ENCODE measurements around the gene PSTPIP1. TPM values are rescaled to one million over a fixed set of nuclear protein-coding genes. Genes with fewer than 3 reads are reported as not detected.

The PSTPIP1 gene
- total RNA-seq, 6 donors from 2014 or later, result 7.0 to 69.1 (median 20.2) TPM

GRCh38 chr15:77031376-77032050 is 36.6 kb downstream of the PSTPIP1 start:
- 74 to 100% methylated on average over 3 to 12 of the region's 12 CpGs for WGBS, 2 donors
- ATAC-seq (ENCODE audit: low FRiP score in 2 of 2), result no peak
- Histone ChIP-seq H3K4me3 (no peak overlapping the region), H3K27ac (no peak overlapping the region), H3K27me3 (no peaks in the 10 kb centered on the region), H3K36me3 (peaks cover 0 to 15% (median 13%) of the 10 kb centered on the region in 4 donors), H3K9me3 (no peaks in the 10 kb centered on the region), H3K4me1 (peaks cover 0 to 26% (median 13%) of the 10 kb centered on the region in 4 donors)
- TF ChIP-seq EP300 (IDR thresholded peaks at IDR 0.05) (no peak), CTCF (IDR thresholded peaks at IDR 0.05) (no peak), POLR2AphosphoS5 (IDR thresholded peaks at IDR 0.05) (no peak), POLR2A (IDR thresholded peaks at IDR 0.05) (no peak)
- peak in 1 of 2 donors; percentile 22 for DNase-seq

DNA sequence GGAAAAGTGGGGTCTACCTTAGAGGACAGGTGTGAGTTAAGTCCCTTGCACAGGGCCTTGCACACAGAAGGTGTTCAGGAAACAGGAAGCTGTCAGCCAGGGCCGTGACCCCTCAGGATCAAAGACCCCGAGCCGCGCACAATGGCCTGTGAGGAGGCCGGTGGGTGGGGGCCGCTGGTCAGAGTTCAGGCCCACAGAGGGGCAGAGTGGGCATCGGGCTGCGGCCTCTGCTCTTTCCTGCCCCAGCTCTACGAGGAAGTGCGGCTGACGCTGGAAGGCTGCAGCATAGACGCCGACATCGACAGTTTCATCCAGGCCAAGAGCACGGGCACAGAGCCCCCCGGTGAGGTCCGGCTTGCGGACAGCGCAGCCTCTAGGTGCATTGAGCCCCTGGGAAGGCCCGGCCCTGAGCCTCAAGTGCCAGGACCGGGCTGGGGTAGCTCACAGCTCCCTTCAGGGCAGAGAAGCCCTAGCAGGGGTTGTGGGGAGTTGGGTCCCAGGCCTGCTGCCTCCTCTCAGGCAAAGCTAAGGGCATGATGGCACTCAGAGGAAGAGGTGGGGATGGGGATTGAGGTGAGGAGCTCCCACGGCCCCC is 37.2 kb downstream of the PSTPIP1 start:
- Histone ChIP-seq H3K4me1 (peaks cover 0 to 26% (median 13%) of the 10 kb centered on the region in 4 donors), H3K27me3 (no peaks in the 10 kb centered on the region), H3K36me3 (peaks cover 0 to 20% (median 17%) of the 10 kb centered on the region in 4 donors), H3K27ac (no peak overlapping the region), H3K4me3 (no peak overlapping the region), H3K9me3 (no peaks in the 10 kb centered on the region)
- WGBS, 2 donors, result 72 to 77% methylated on average over 18 to 22 of the region's 22 CpGs
- TF ChIP-seq POLR2A (IDR thresholded peaks at IDR 0.05) (no peak), POLR2AphosphoS5 (IDR thresholded peaks at IDR 0.05) (no peak)
- no peak for ATAC-seq (ENCODE audit: low FRiP score in 2 of 2)
- DNase-seq, result peak in 1 of 2 donors; percentile 19

DNA sequence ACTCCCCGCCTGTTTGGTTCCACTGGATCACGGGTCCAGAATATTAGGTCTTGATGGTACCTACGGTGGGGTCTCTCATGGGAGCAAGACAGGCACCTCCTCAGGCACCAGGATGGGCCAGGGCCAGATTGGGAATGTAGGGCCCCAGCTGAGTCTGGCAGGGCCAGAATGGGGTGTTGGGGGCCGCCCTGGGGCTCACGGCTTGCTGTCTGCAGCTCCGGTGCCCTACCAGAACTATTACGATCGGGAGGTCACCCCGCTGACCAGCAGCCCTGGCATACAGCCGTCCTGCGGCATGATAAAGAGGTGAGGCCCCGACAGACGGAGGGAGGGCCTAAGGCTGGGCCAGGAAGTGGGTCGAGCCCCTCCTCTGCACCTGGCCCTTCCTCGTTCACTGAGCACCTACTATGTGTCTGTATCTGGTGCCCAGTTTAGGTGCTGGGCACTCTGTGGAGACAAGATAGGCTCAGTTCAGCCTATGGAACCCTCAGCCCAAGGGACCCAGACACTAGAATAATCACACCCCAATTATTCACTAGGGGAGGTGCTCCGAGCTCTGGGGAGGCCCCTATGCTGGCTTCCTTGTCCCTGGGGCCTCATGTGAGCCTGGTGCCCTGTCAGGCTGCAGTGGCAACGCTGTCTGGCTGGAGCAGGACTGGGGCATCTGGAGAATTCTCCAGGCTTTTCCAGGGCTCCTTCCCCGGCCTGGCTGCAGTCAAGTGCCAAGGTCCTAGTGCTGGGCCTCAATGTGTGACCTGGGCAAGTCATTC is 37.9 kb downstream of the PSTPIP1 start:
- Histone ChIP-seq H3K27ac (no peak overlapping the region), H3K4me1 (peaks cover 0 to 24% (median 13%) of the 10 kb centered on the region in 4 donors), H3K36me3 (peaks cover 0 to 27% (median 18%) of the 10 kb centered on the region in 4 donors), H3K27me3 (no peaks in the 10 kb centered on the region), H3K4me3 (no peak overlapping the region), H3K9me3 (no peaks in the 10 kb centered on the region)
- WGBS, 2 donors, result 83% methylated on average over 7 to 18 of the region's 18 CpGs
- TF ChIP-seq EP300 (IDR thresholded peaks at IDR 0.05), result no peak
- no peak for TF ChIP-seq CTCF (IDR thresholded peaks at IDR 0.05)
- no peak for TF ChIP-seq POLR2A (IDR thresholded peaks at IDR 0.05)
- no peak for TF ChIP-seq POLR2AphosphoS5 (IDR thresholded peaks at IDR 0.05)
- no peak for ATAC-seq (ENCODE audit: low FRiP score in 2 of 2)
- DNase-seq, result peak in 1 of 2 donors; percentile 18

- TF ChIP-seq POLR2AphosphoS5 (IDR thresholded peaks at IDR 0.05) (no peak), POLR2A (IDR thresholded peaks at IDR 0.05) (no peak), CTCF (IDR thresholded peaks at IDR 0.05) (no peak), EP300 (IDR thresholded peaks at IDR 0.05) (no peak)
- Histone ChIP-seq H3K4me3 (no peak overlapping the region), H3K4me1 (peaks cover 0 to 18% (median 9%) of the 10 kb centered on the region in 4 donors), H3K27me3 (no peaks in the 10 kb centered on the region), H3K27ac (no peak overlapping the region), H3K9me3 (no peaks in the 10 kb centered on the region), H3K36me3 (peaks cover 0 to 27% (median 17%) of the 10 kb centered on the region in 4 donors)
- WGBS, 2 donors, result 98% methylated on average over 4 of the region's 4 CpGs; no CpG with 5 or more reads in 1 of the 2 donors
- no peak for ATAC-seq (ENCODE audit: low FRiP score in 2 of 2)
- DNase-seq, result peak in 1 of 2 donors; percentile 20
These were observed 38.4 kb downstream of the PSTPIP1 start for GRCh38 chr15:77033417-77033728.
